AG10803 (cell line): ENCODE data around the gene FXYD5.
A peak's percentile ranks its signal among the peaks of the same experiment; 100 is the strongest.

Experiments used
- DNase-seq: peaks from one replicate; pipeline ENCODE4 v3.0.0; 2010; ENCODE audit warnings: low read depth
- H3K4me3 ChIP-seq: 2 replicates; pipeline ENCODE4 v1.5.1; 2011; ENCODE audit warnings: mild to moderate bottlenecking, low read length, control low read depth
- CTCF ChIP-seq: conservative IDR thresholded peaks from 2 replicates; pipeline ENCODE4 v1.5.1; 2011; ENCODE audit warnings: mild to moderate bottlenecking, low read length, control low read depth, inconsistent platforms

The FXYD5 gene

GRCh38 chr19:35212241-35212640 lies 57.7 kb downstream of the FXYD5 start:
- no peak overlapping the region for H3K4me3 ChIP-seq

GRCh38 chr19:35213663-35214632 lies 59.4 kb downstream of the FXYD5 start:
- DNase-seq = peak; percentile 45
- no peak for TF ChIP-seq CTCF
- no peak overlapping the region for H3K4me3 ChIP-seq

More at GRCh38 chr19:35212241-35212640, 57.7 kb downstream of the FXYD5 start:
- TF ChIP-seq CTCF = no peak
- DNase-seq = no peak

GRCh38 chr19:35214766-35215422 lies 60.4 kb downstream of the FXYD5 start:
- DNase-seq = no peak
- no peak for TF ChIP-seq CTCF
- H3K4me3 ChIP-seq = no peak overlapping the region

- peak; percentile 83 for DNase-seq
- TF ChIP-seq CTCF = no peak
- H3K4me3 ChIP-seq = no peak overlapping the region
Observed at GRCh38 chr19:35216016-35216832, 61.7 kb downstream of the FXYD5 start.

- no peak for DNase-seq
- no peak overlapping the region for H3K4me3 ChIP-seq
- TF ChIP-seq CTCF = no peak
Observed at GRCh38 chr19:35216833-35217648, 62.5 kb downstream of the FXYD5 start.

GRCh38 chr19:35217649-35217990 lies 63.1 kb downstream of the FXYD5 start:
- DNase-seq = no peak
- TF ChIP-seq CTCF = no peak
- no peak overlapping the region for H3K4me3 ChIP-seq
